IPS DF 6.9 (cell line): Measurements from ENCODE around the gene LAMB3.
"Not testable (repeated sequence)": the region's sequence is repeated elsewhere in the genome, so short reads cannot be mapped to it uniquely, and the experiment has no call there.

Source experiments
- DNase-seq: peaks from one replicate; pipeline ENCODE4 v3.0.0-alpha.2; 2013; ENCODE audit warnings: low read depth, low spot score
- H3K27ac ChIP-seq: one replicate; pipeline ENCODE4 v1.5.1; 2013; ENCODE audit warnings: low read length, control low read depth
- H3K27me3 ChIP-seq: 2 replicates; pipeline ENCODE4 v1.6.1; 2013; ENCODE audit warnings: mild to moderate bottlenecking, low read length; ENCODE audit not compliant: control insufficient read depth, insufficient read depth
- H3K36me3 ChIP-seq: 2 replicates; pipeline ENCODE4 v1.6.1; 2013; ENCODE audit warnings: low read length; ENCODE audit not compliant: control insufficient read depth, insufficient read depth
- H3K4me1 ChIP-seq: 2 replicates; pipeline ENCODE4 v1.6.1; 2013; ENCODE audit warnings: low read length; ENCODE audit not compliant: control insufficient read depth, insufficient read depth
- H3K4me3 ChIP-seq: 2 replicates; pipeline ENCODE4 v1.5.1; 2013; ENCODE audit warnings: mild to moderate bottlenecking, low read length
- H3K9me3 ChIP-seq: 2 replicates; pipeline ENCODE4 v1.6.1; 2013; ENCODE audit warnings: low read length, inconsistent platforms; ENCODE audit not compliant: control insufficient read depth, insufficient read depth
- WGBS: extraction: QIAGEN DNeasy Blood & Tissue Kit; methylation state at CpG from one replicate; pipeline ENCODE4 v1.1.7; 2013; ENCODE audit warnings: mixed read lengths, missing lambda C conversion rate; ENCODE audit not compliant: insufficient read length, insufficient coverage; 5-methylcytosine and 5-hydroxymethylcytosine counted together

The LAMB3 gene

DNA sequence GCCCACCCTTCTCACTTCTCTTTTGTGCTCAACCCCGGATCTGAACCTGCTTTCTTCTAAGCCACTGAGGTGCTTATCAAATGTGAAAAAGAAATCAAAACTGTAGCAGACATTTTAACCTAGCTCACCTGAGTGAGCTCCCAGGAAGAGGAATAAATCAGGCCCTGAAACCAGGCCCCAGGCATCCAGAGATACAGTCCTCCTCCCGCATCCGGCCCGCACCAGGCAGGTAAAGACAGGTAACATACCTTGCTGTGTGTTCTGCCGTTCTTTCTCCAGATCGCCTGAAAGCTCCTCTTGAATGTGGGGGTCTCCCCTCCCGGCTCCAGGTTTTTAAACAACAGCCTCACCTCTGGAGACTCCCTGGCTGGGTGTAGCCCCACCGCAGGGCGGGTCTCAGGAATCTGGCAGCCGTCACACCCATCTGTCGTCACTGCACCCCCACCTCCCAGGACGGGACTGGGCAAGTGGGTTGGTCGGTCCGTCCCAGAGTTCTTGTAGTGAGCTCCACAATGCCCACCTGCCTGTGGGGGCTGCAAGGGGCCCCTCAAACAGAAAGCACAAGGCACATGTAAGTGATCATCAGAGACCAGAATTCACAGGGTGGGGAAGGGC is at the start of gene LAMB3:
Gene LAMB3 (minus strand): TSS at position 305 of the 615 bp plus-strand sequence. CDS start 1,481 bp downstream, outside the sequence.
- no peak within 1 kb of the TSS for H3K27ac ChIP-seq
- WGBS = no CpG with 5 or more reads among the region's 14 CpGs
- no peak for DNase-seq

DNA sequence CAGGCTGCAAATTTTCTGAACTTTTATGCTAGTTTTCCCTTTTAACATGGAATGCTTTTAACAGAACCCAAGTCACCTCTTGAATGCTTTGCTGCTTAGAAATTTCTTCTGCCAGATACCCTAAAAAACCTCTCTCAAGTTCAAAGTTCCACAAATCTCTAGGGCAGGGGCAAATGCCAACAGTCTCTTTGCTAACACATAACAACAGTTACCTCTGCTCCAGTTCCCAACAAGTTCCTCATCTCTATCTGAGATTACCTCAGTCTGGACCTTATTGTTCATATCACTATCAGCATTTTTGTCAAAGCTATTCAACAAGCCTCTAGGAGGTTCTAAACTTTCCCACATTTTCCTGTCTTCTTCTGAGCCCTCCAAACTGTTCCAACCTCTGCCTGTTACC is 48.5 kb upstream of the LAMB3 start:
- H3K4me1 ChIP-seq, H3K36me3 ChIP-seq, H3K4me3 ChIP-seq, DNase-seq, H3K9me3 ChIP-seq, H3K27me3 ChIP-seq, H3K27ac ChIP-seq: not testable (repeated sequence)

More for the DNA sequence above, at the start of gene LAMB3:
- H3K9me3 ChIP-seq = no peaks in the 10 kb centered on the region
- no peaks in the 10 kb centered on the region for H3K36me3 ChIP-seq
- H3K4me3 ChIP-seq = no peak within 1 kb of the TSS
- H3K27me3 ChIP-seq = no peaks in the 10 kb centered on the region
- H3K4me1 ChIP-seq = 0 out of 2 replicates have a peak, but pooled peaks cover 2% of the 10 kb centered on the region

DNA sequence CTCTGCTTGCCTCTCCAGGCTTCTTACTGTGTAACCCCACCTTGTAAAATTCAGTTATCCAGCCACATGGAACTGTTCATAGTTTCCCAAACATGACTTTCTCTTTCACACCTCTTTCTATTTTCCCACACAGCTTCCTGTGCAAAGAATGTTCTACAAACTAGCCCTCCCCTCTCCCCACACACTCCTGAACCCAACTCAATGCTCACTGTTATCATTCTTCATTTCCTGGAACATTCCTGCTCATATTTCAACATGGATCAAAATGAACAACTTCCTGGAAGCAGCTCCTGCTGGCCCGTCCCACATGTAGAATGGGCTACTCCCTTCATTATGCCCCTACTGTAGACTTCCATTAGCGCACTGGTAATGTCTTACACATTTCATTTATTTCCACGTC is 44.9 kb upstream of the LAMB3 start:
- Histone ChIP-seq H3K4me1 (no peaks in the 10 kb centered on the region), H3K27ac (no peak overlapping the region), H3K36me3 (no peaks in the 10 kb centered on the region), H3K4me3 (no peak overlapping the region), H3K27me3 (0 out of 2 replicates have a peak, but pooled peaks cover 1% of the 10 kb centered on the region), H3K9me3 (no peaks in the 10 kb centered on the region)
- DNase-seq = no peak
- no CpG with 5 or more reads among the region's 3 CpGs for WGBS

DNA sequence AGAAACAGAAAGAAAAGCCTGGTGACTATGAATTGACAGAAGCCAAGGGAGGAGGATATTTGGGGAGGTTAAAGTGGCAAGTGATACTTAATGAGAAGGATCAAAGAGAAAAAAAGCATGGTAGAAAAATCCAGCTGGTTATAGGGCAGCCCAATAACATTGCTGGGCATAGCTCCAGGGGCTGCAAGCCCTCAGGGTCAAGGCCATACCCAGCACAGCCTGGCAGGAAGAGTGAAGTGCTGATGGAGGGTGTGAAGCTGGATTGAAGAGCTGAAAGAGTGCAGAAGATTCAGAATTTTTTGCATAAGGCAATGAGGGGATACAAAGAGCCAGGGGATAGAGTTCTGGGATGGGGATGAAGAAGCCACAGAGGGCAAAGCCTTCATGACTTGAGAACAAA is 44.4 kb upstream of the LAMB3 start:
- H3K36me3 ChIP-seq = no peaks in the 10 kb centered on the region
- DNase-seq = no peak
- no peak overlapping the region for H3K27ac ChIP-seq
- H3K4me1 ChIP-seq = no peaks in the 10 kb centered on the region
- H3K27me3 ChIP-seq = 0 out of 2 replicates have a peak, but pooled peaks cover 1% of the 10 kb centered on the region
- H3K4me3 ChIP-seq = no peak overlapping the region
- H3K9me3 ChIP-seq = no peaks in the 10 kb centered on the region

DNA sequence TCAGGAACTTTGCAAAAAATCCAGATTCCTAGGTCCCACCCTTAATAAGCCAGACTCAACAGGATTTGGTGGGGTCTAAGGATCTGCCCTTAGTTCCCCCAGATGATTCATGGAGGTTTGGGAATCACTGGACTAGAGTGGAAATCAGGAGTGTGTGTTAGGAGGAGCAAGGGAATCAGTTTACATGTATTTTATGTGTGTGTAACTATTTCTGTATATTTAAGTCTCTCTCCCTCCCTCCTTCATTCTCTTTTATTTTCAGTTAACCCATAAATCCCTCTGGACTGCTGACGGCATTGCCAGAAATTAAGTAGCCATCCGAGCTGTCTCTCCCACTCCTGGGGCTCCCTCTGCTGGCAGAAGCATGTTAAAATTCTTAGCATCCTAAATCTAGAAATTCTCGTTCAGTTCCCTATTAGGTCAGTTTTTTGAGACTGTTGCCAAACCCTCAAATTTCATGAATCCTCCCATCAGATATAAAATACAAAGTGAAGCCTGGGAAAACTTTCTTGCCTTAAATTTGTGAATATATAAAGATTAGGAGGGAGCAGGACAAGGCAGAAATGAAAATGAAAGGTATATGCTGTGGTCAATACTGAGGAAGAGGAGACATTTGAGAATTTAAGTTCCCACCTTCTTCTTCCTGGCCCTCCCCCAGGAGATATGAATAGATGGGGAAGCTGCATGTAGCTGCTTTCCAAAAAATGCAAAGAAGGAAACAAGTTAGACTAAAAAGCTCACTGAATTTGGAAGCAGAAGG is 40.7 kb upstream of the LAMB3 start:
- 0 out of 2 replicates have a peak, but pooled peaks cover 1% of the 10 kb centered on the region for H3K27me3 ChIP-seq
- no CpG with 5 or more reads among the region's 3 CpGs for WGBS
- no peaks in the 10 kb centered on the region for H3K9me3 ChIP-seq
- H3K4me1 ChIP-seq = no peaks in the 10 kb centered on the region
- no peak overlapping the region for H3K4me3 ChIP-seq
- no peak overlapping the region for H3K27ac ChIP-seq
- no peak for DNase-seq
- H3K36me3 ChIP-seq = no peaks in the 10 kb centered on the region

DNA sequence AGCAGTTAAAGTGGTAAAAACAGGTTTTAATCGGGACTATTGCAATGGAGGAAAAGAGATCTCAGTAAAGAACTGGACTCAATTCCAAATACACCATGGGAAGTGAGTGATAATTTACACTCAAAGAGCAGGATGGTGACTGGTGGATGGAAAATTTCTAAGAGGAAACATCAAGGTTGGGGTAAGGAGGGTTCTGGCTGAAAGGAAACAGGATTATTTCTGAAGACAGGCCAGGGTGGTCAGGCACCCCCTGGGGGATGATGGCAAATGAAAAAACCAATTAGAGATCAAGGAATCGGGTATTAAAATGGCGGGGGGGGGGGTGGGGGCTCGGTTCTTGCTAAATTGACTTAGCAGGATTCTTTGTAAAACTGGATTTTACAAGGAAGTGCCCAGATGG is 40.1 kb upstream of the LAMB3 start:
- WGBS = no CpG with 5 or more reads among the region's 4 CpGs
- no peak overlapping the region for H3K27ac ChIP-seq

DNA sequence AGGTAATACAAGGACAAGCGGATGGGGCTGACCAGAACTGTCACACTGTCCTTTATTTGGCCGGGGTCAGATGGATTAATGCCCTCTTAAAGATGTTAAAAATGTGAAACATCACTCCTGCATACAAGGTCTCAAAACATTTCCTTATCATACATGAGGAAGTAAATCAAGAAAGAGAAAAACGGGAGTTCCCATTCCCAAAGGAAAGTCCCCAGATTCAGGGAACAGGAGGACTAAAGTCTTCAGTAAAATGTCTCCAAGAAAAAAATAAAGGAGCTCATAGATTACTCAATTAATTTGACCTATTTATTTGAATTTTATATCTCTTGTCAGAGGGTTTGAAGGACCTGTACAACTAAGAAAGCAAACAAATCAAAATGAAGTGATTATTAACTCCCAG is 39.0 kb upstream of the LAMB3 start:
- Histone ChIP-seq H3K4me1 (no peaks in the 10 kb centered on the region), H3K4me3 (no peak overlapping the region), H3K27me3 (0 out of 2 replicates have a peak, but pooled peaks cover 1% of the 10 kb centered on the region), H3K9me3 (no peaks in the 10 kb centered on the region), H3K36me3 (no peaks in the 10 kb centered on the region), H3K27ac (no peak overlapping the region)
- no peak for DNase-seq
- WGBS = no CpG with 5 or more reads among the region's 3 CpGs

More for the DNA sequence above, 40.1 kb upstream of the LAMB3 start:
- no peak overlapping the region for H3K4me3 ChIP-seq
- H3K4me1 ChIP-seq = no peaks in the 10 kb centered on the region
- no peaks in the 10 kb centered on the region for H3K9me3 ChIP-seq
- H3K27me3 ChIP-seq = 0 out of 2 replicates have a peak, but pooled peaks cover 1% of the 10 kb centered on the region
- no peaks in the 10 kb centered on the region for H3K36me3 ChIP-seq
- no peak for DNase-seq

DNA sequence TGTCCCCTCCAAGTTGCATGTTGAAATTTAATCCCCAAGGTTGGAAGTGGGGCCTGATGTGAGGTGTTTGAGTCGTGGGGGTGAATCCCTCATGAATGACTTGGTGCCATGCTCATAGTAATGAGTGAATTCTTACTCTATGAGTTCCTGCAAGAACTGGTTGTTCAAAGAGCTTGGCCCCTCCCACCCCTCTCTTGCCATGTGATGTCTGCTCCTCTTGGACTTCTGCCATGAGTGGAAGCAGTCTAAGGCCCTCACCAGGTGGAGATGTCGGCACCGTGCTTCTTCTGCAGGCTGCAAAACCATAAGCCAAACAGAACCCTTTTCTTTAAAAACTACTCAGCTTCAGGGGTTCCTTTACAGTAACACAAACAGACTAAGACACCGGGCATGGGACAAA is 37.3 kb upstream of the LAMB3 start:
- Histone ChIP-seq H3K9me3 (no peaks in the 10 kb centered on the region), H3K4me1 (no peaks in the 10 kb centered on the region), H3K27me3 (0 out of 2 replicates have a peak, but pooled peaks cover 1% of the 10 kb centered on the region), H3K36me3 (no peaks in the 10 kb centered on the region), H3K4me3 (no peak overlapping the region), H3K27ac (no peak overlapping the region)
- no CpG with 5 or more reads among the region's 4 CpGs for WGBS
- DNase-seq = no peak

DNA sequence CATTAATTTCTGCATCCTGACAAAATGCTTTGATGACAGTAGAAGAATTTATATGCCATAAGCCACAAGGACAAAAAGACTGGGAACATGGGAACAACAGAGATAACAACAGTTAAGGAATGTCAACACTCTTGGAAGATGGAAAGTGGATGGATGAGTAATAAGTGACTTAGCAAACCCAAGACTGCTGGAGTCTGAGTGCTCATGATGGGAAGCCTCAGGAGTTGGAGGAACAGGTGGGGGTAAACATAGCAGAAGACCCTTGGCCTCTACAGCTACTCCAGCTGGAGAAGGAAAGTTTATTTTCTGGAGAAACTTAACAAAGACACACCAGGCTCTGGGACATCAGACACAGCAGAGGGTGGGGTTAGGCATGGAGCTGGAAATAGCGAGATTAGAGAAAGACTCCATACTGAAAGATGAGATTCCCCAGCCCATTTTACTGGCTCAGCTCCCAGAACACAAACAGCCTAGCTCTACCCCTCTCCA is 36.6 kb upstream of the LAMB3 start:
- no peaks in the 10 kb centered on the region for H3K9me3 ChIP-seq
- no peak overlapping the region for H3K27ac ChIP-seq
- H3K27me3 ChIP-seq = 0 out of 2 replicates have a peak, but pooled peaks cover 1% of the 10 kb centered on the region
- no peaks in the 10 kb centered on the region for H3K36me3 ChIP-seq
- no peaks in the 10 kb centered on the region for H3K4me1 ChIP-seq
- DNase-seq = no peak
- H3K4me3 ChIP-seq = no peak overlapping the region
- WGBS = no CpG with 5 or more reads among the region's 1 CpG

DNA sequence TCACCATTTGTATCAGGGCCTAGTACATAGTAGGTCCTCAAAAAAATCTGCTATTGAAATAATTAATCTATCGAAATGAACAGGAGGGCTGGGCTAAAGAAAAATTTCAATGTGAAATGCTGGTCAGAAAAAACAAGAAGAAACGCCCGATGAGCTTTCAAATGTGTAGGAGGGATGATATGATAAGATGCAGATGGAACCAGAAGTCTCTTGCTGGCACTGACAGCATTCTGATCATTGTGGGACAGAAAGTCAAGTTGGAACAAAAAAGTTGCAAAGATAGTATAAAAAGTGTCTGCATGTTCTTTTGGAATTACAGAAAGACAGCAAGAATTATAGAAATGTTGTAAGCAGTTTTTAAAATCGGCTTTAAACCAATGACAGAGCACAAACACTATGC is 34.1 kb upstream of the LAMB3 start:
- Histone ChIP-seq H3K27me3 (no peaks in the 10 kb centered on the region), H3K9me3 (no peaks in the 10 kb centered on the region), H3K27ac (no peak overlapping the region), H3K4me3 (no peak overlapping the region), H3K36me3 (no peaks in the 10 kb centered on the region), H3K4me1 (no peaks in the 10 kb centered on the region)
- DNase-seq = no peak
- no CpG with 5 or more reads among the region's 4 CpGs for WGBS
